Naive thymus-derived CD4-positive, alpha-beta T cell (primary cell): ENCODE measurements around the gene PRSS22. TPM values are rescaled to one million over a fixed set of nuclear protein-coding genes. Genes with fewer than 3 reads are reported as not detected.

Source experiments
- ATAC-seq: fragments of 150-1000 bp; cut with Tn5 transposase; 2 replicates; pipeline ENCODE4 v1.10.0; 2021; ENCODE audit warnings: mild to moderate bottlenecking, moderate library complexity
- CTCF ChIA-PET: fragments of 350-600 bp; sonication (Branson Sonifier 250); formaldehyde crosslinking; loops from one replicate; lab custom pipeline; 2021; ENCODE audit warnings: antibody characterized with exemption; lab: Charles Lee
- POLR2A ChIA-PET: fragments of 350-600 bp; sonication (Branson Sonifier 250); formaldehyde crosslinking; loops from one replicate; lab custom pipeline; 2021; ENCODE audit warnings: antibody characterized with exemption, inconsistent platforms; lab: Charles Lee
- DNase-seq, 9 donors: peaks; one replicate each; pipeline versions ENCODE4 v3.0.0 to v3.0.0-alpha.2; 2020 to 2022; ENCODE audit warnings: mixed read lengths in 1 of 9
- H3K27ac ChIP-seq: one replicate; pipeline ENCODE4 v1.7.0; 2013; ENCODE audit warnings: mild to moderate bottlenecking, low read depth, low read length, moderate library complexity
- H3K27me3 ChIP-seq, 2 donors: one replicate each; pipeline ENCODE4 v1.7.0; 2013; ENCODE audit warnings: low read length in 2 of 2, mild to moderate bottlenecking in 2 of 2, moderate library complexity in 2 of 2; ENCODE audit not compliant: control insufficient read depth in 2 of 2, insufficient read depth in 2 of 2
- H3K36me3 ChIP-seq, 3 experiments: 1 replicate in 2 of 3; 2 replicates in 1 of 3; pipeline ENCODE4 v1.7.0; 2013; ENCODE audit warnings: low read length in 3 of 3, mild to moderate bottlenecking in 3 of 3, moderate library complexity in 1 of 3; ENCODE audit not compliant: insufficient read depth in 3 of 3, control insufficient read depth in 2 of 3
- H3K4me1 ChIP-seq, 2 donors: one replicate each; pipeline ENCODE4 v1.7.0; 2013; ENCODE audit warnings: low read length in 2 of 2, mild to moderate bottlenecking in 2 of 2, moderate library complexity in 1 of 2; ENCODE audit not compliant: control insufficient read depth in 2 of 2, insufficient read depth in 2 of 2
- H3K4me3 ChIP-seq: 2 replicates; pipeline ENCODE4 v1.7.0; 2013; ENCODE audit warnings: mild to moderate bottlenecking, low read length
- H3K9me3 ChIP-seq, 3 experiments: 1 replicate in 2 of 3; 2 replicates in 1 of 3; pipeline ENCODE4 v1.7.0; 2013; ENCODE audit warnings: low read length in 3 of 3; ENCODE audit not compliant: control insufficient read depth in 2 of 3
- H3K27ac Mint-ChIP-seq, 9 donors: one replicate each; pipeline ENCODE4 v1.8.0; 2020 to 2022; ENCODE audit warnings: mixed read lengths in 9 of 9, mild to moderate bottlenecking in 8 of 9, moderate library complexity in 5 of 9, inconsistent platforms in 2 of 9
- H3K27me3 Mint-ChIP-seq, 5 donors: one replicate each; pipeline ENCODE4 v1.8.0; 2021 to 2022; ENCODE audit warnings: mixed read lengths in 5 of 5, mild to moderate bottlenecking in 1 of 5
- H3K36me3 Mint-ChIP-seq, 5 donors: one replicate each; pipeline ENCODE4 v1.8.0; 2020 to 2022; ENCODE audit warnings: mixed read lengths in 5 of 5, mild to moderate bottlenecking in 3 of 5, inconsistent platforms in 1 of 5
- H3K4me1 Mint-ChIP-seq, 7 donors: one replicate each; pipeline ENCODE4 v1.8.0; 2020 to 2022; ENCODE audit warnings: mixed read lengths in 7 of 7, mild to moderate bottlenecking in 3 of 7, inconsistent platforms in 1 of 7
- H3K4me3 Mint-ChIP-seq, 10 donors: one replicate each; pipeline ENCODE4 v1.8.0; 2020 to 2022; ENCODE audit warnings: mild to moderate bottlenecking in 10 of 10, mixed read lengths in 10 of 10, moderate library complexity in 6 of 10, inconsistent platforms in 2 of 10
- H3K9me3 Mint-ChIP-seq, 11 donors: one replicate each; pipeline ENCODE4 v1.8.0; 2020 to 2022; ENCODE audit warnings: mixed read lengths in 11 of 11, mild to moderate bottlenecking in 4 of 11, inconsistent platforms in 1 of 11, moderate library complexity in 1 of 11
- intact Hi-C, 2 donors: fragments of 100-400 bp; cut with micrococcal nuclease; formaldehyde crosslinking; loops; one replicate each; pipeline ENCODE4 v1.15.1; 2023
- polyA plus RNA-seq, 2 donors: library from polyadenylated mRNA; unstranded; fragments of 300-500 nt; fragmentation: Illumina TruSeq; gene quantifications; one replicate each; pipeline ENCODE4 v1.2.3, GENCODE V29; 2021
- total RNA-seq, 6 experiments: library from RNA in 5 of 6; stranded (reverse) in 5 of 6; gene quantifications; 1 replicate in 5 of 6; 2 replicates in 1 of 6; pipeline ENCODE4 v1.2.3 and lab custom pipeline; 2021 to 2026

The PRSS22 gene
- total and polyA plus RNA-seq, 7 experiments from 2014 or later, result 0.59 to 0.72 TPM; not detected in 5

- Histone ChIP-seq H3K4me3 (no peak overlapping the region), H3K27ac (no peak overlapping the region), H3K4me1 (no peaks in the 10 kb centered on the region), H3K27me3 (no peaks in the 10 kb centered on the region), H3K36me3 (no peaks in the 10 kb centered on the region), H3K9me3 (no peaks in the 10 kb centered on the region)
- Mint-ChIP-seq H3K4me3 (no peak overlapping the region), H3K27me3 (peaks cover 0 to 9% (median 0%) of the 10 kb centered on the region in 5 donors), H3K4me1 (peaks cover 0 to 17% (median 10%) of the 10 kb centered on the region in 7 donors), H3K36me3 (no peaks in the 10 kb centered on the region), H3K9me3 (no peaks in the 10 kb centered on the region), H3K27ac (no peak overlapping the region)
- CTCF ChIA-PET, result interaction anchor here (1.2 kb wide), 1 partner anchor 49 kb away, joined by 3 read pairs; no protein-coding TSS in a partner anchor
- ATAC-seq (no peak), DNase-seq (no peak)
- intact Hi-C loops, result no loop called here
- POLR2A ChIA-PET, result interaction anchor here (0.9 to 1.2 kb wide), 2 partner anchors 11 to 44 kb away, joined by 3 to 5 read pairs; partner anchors contain the start of gene FLYWCH2
Measured at GRCh38 chr16:2871926-2872325, 14.0 kb upstream of the PRSS22 start.

- ATAC-seq (peak; percentile 98), DNase-seq (peak; percentile 87 to 94 (median 91))
- Mint-ChIP-seq H3K27ac (peak overlapping the region; percentile 67 to 89 (median 82)), H3K36me3 (no peaks in the 10 kb centered on the region), H3K4me1 (peaks cover 0 to 23% (median 16%) of the 10 kb centered on the region in 7 donors), H3K9me3 (no peaks in the 10 kb centered on the region), H3K4me3 (peak overlapping the region; percentile 79 to 91 (median 86)), H3K27me3 (peaks cover 0 to 10% (median 0%) of the 10 kb centered on the region in 5 donors)
- H3K4me3 ChIP-seq, result peak overlapping the region; percentile 70
- no peaks in the 10 kb centered on the region for H3K9me3 ChIP-seq
- H3K27ac ChIP-seq, result peak overlapping the region; percentile 67
- no peaks in the 10 kb centered on the region for H3K27me3 ChIP-seq
- no peaks in the 10 kb centered on the region for H3K36me3 ChIP-seq
- POLR2A ChIA-PET, result interaction anchor here (0.5 to 2.3 kb wide), 11 partner anchors 15 to 1192 kb away, joined by 3 to 11 read pairs (median 3); partner anchors contain the start of gene FLYWCH2
- CTCF ChIA-PET, result interaction anchor here (0.7 to 1.4 kb wide), 15 partner anchors 12 to 62 kb away, joined by 3 to 16 read pairs (median 4); partner anchors contain the start of genes FLYWCH1 and FLYWCH2
- intact Hi-C loops, result loop anchor here (1.0 to 5.0 kb wide), 12 partner anchors 14 to 356 kb away; partner anchors contain the start of genes ELOB (in 2 of the 2), PRSS27 (in 2 of the 2), SRRM2 (in 2 of the 2) and ATP6V0C (in 1 of the 2)
- no peaks in the 10 kb centered on the region for H3K4me1 ChIP-seq
Measured at GRCh38 chr16:2867987-2868789, 10.2 kb upstream of the PRSS22 start.

GRCh38 chr16:2867661-2867986 lies 9.7 kb upstream of the PRSS22 start:
- Mint-ChIP-seq H3K27me3 (peaks cover 0 to 10% (median 0%) of the 10 kb centered on the region in 5 donors), H3K27ac (peak overlapping the region in 7 of 9 donors; percentile 67 to 89 (median 82)), H3K4me3 (peak overlapping the region; percentile 79 to 91 (median 86)), H3K9me3 (no peaks in the 10 kb centered on the region), H3K4me1 (peaks cover 0 to 23% (median 16%) of the 10 kb centered on the region in 7 donors), H3K36me3 (no peaks in the 10 kb centered on the region)
- ATAC-seq (no peak), DNase-seq (no peak)
- intact Hi-C loops, result loop anchor here (5.0 kb wide), 2 partner anchors 90 to 355 kb away; partner anchors contain the start of genes ATP6V0C (in 1 of the 2) and ELOB (in 1 of the 2)
- ChIA-PET CTCF (interaction anchor here (0.7 to 1.4 kb wide), 12 partner anchors 13 to 62 kb away, joined by 3 to 16 read pairs (median 4); partner anchors contain the start of gene FLYWCH2), POLR2A (interaction anchor here (0.5 to 2.3 kb wide), 7 partner anchors 15 to 1192 kb away, joined by 3 to 11 read pairs (median 4); partner anchors contain the start of gene FLYWCH2)
- H3K27me3 ChIP-seq, result no peaks in the 10 kb centered on the region
- no peaks in the 10 kb centered on the region for H3K9me3 ChIP-seq
- H3K36me3 ChIP-seq, result no peaks in the 10 kb centered on the region
- H3K27ac ChIP-seq, result peak overlapping the region; percentile 67
- peak overlapping the region; percentile 70 for H3K4me3 ChIP-seq
- no peaks in the 10 kb centered on the region for H3K4me1 ChIP-seq

GRCh38 chr16:2866431-2866830 lies 8.5 kb upstream of the PRSS22 start:
- peak overlapping the region in 2 of 10 donors; percentile 7 to 54 for H3K4me3 Mint-ChIP-seq
- POLR2A ChIA-PET, result interaction anchor here (0.6 kb wide), 1 partner anchor 64 kb away, joined by 3 read pairs; no protein-coding TSS in a partner anchor
- intact Hi-C loops, result loop anchor here (5.0 kb wide), 2 partner anchors 89 to 354 kb away; partner anchors contain the start of genes ATP6V0C (in 1 of the 2) and ELOB (in 1 of the 2)
- peaks cover 0 to 10% (median 1%) of the 10 kb centered on the region in 5 donors for H3K27me3 Mint-ChIP-seq
- H3K4me3 ChIP-seq, result no peak overlapping the region
- H3K36me3 ChIP-seq, result no peaks in the 10 kb centered on the region
- H3K27me3 ChIP-seq, result no peaks in the 10 kb centered on the region
- no peaks in the 10 kb centered on the region for H3K4me1 ChIP-seq
- DNase-seq (no peak), ATAC-seq (no peak)
- CTCF ChIA-PET, result interaction anchor here (0.6 kb wide), 2 partner anchors 13 to 564 kb away, joined by 3 read pairs; no protein-coding TSS in a partner anchor
- no peaks in the 10 kb centered on the region for H3K9me3 ChIP-seq
- peak overlapping the region in 6 of 9 donors; percentile 2 to 37 (median 2) for H3K27ac Mint-ChIP-seq
- peaks cover 0 to under 1% (median 0%) of the 10 kb centered on the region in 11 donors for H3K9me3 Mint-ChIP-seq
- peaks cover 0 to 23% (median 16%) of the 10 kb centered on the region in 7 donors for H3K4me1 Mint-ChIP-seq
- H3K36me3 Mint-ChIP-seq, result peaks cover 0 to under 1% (median 0%) of the 10 kb centered on the region in 5 donors
- no peak overlapping the region for H3K27ac ChIP-seq

GRCh38 chr16:2865651-2866050 lies 7.7 kb upstream of the PRSS22 start:
- Histone ChIP-seq H3K4me1 (no peaks in the 10 kb centered on the region), H3K9me3 (peaks cover 0 to 4% (median 0%) of the 10 kb centered on the region in 3 experiments), H3K27me3 (no peaks in the 10 kb centered on the region), H3K36me3 (no peaks in the 10 kb centered on the region), H3K4me3 (no peak overlapping the region), H3K27ac (no peak overlapping the region)
- H3K36me3 Mint-ChIP-seq, result peaks cover 0 to 5% (median 0%) of the 10 kb centered on the region in 5 donors
- CTCF ChIA-PET, result interaction anchor here (0.6 to 1.3 kb wide), 2 partner anchors 14 to 563 kb away, joined by 3 read pairs; no protein-coding TSS in a partner anchor
- peaks cover 0 to 10% (median 6%) of the 10 kb centered on the region in 5 donors for H3K27me3 Mint-ChIP-seq
- H3K9me3 Mint-ChIP-seq, result peaks cover 0 to 6% (median 0%) of the 10 kb centered on the region in 11 donors
- peak overlapping the region in 5 of 9 donors; percentile 28 to 88 (median 45) for H3K27ac Mint-ChIP-seq
- no peak overlapping the region for H3K4me3 Mint-ChIP-seq
- H3K4me1 Mint-ChIP-seq, result peaks cover 0 to 23% (median 16%) of the 10 kb centered on the region in 7 donors
- intact Hi-C loops, result loop anchor here (5.0 kb wide), 2 partner anchors 88 to 353 kb away; partner anchors contain the start of genes ATP6V0C (in 1 of the 2) and ELOB (in 1 of the 2)
- DNase-seq (no peak), ATAC-seq (no peak)
- POLR2A ChIA-PET, result no interaction called here
